LNCaP clone FGC (cell line): Measurements from ENCODE around the gene BRINP3.
"Not testable (repeated sequence)": the region's sequence is repeated elsewhere in the genome, so short reads cannot be mapped to it uniquely, and the experiment has no call there.

ENCODE experiments used
- DNase-seq: peaks from one replicate; pipeline ENCODE4 v3.0.0-alpha.2; 2011; ENCODE audit warnings: low read depth
- H3K4me3 ChIP-seq: 2 replicates; pipeline ENCODE4 v1.5.1; 2011; ENCODE audit warnings: mild to moderate bottlenecking, low read depth, low read length, control low read depth
- TF ChIP-seq, protein P1 (sequence below): IDR thresholded peaks from 2 replicates; pipeline ENCODE4 v1.5.1; 2012; ENCODE audit warnings: mild to moderate bottlenecking; ENCODE audit not compliant: control insufficient read depth, insufficient read depth; ENCODE audit errors: extremely low read depth

Gene BRINP3

DNA sequence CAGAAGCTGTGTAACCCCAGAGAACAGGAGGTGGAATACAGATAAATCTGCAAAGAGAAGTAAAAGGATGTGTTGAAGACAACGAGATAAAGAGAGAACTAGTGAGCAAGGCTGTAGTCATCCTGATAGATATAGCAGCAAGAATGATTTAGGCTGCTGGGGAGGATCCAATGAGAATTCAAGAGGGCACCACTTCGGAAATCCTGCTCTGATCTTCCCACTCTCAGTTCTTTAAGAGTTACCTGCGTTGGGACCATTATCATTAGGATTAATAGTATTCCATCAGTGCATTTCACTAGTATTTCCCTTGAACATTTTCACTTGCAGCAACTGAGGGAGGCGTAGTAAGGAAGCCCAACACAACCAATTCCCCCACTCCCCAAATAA is at the start of gene BRINP3:
Gene BRINP3 (minus strand): TSS at position 103 of the 387 bp plus-strand sequence.
- TF ChIP-seq, protein P1, sequence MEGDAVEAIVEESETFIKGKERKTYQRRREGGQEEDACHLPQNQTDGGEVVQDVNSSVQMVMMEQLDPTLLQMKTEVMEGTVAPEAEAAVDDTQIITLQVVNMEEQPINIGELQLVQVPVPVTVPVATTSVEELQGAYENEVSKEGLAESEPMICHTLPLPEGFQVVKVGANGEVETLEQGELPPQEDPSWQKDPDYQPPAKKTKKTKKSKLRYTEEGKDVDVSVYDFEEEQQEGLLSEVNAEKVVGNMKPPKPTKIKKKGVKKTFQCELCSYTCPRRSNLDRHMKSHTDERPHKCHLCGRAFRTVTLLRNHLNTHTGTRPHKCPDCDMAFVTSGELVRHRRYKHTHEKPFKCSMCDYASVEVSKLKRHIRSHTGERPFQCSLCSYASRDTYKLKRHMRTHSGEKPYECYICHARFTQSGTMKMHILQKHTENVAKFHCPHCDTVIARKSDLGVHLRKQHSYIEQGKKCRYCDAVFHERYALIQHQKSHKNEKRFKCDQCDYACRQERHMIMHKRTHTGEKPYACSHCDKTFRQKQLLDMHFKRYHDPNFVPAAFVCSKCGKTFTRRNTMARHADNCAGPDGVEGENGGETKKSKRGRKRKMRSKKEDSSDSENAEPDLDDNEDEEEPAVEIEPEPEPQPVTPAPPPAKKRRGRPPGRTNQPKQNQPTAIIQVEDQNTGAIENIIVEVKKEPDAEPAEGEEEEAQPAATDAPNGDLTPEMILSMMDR, result no peak
- peak within 1 kb of the TSS; percentile 62 for H3K4me3 ChIP-seq

GRCh38 chr1:190511554-190511953 is 33.9 kb upstream of the BRINP3 start:
- TF ChIP-seq, protein P1, result no peak
- no peak overlapping the region for H3K4me3 ChIP-seq
- DNase-seq, result no peak

More for the DNA sequence above, at the start of gene BRINP3:
- DNase-seq, result no peak

DNA sequence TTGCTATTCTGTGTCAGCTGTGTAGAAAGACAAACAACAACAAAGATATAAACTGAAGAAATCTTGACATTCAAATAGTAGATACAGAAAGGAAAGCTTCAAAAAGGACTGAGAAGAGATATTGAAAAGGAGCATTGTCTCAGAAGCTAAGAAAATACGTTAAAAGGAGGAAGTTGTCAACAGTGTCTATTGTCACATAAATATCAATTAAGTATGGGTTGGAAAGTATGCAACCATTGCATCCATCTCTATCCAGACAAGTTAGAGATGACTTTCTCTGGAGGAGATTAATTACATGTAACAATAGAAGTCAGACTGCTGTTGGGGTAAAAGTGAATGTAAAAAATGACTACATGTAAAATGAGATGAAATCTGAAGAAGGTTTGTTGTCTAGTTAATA is 29.7 kb upstream of the BRINP3 start:
- TF ChIP-seq, protein P1, result no peak
- H3K4me3 ChIP-seq, result no peak overlapping the region
- no peak for DNase-seq

DNA sequence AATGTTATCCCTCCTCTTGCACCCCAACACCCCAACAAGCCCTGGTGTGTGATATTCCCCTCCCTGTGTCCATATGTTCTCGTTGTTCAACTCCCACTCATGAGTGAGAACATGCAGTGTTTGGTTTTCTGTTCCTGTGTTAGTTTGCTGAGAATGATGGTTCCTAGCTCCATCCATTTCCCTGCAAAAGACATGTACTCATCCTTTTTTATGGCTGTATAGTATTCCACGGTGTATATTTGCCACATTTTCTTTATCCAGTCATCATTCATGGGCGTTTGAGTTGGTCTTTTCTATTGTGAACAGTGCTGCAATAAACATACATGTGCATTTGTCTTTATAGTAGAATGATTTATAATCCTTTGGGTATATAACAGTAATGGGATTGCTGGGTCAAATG is 26.9 kb upstream of the BRINP3 start:
- not testable (repeated sequence) for DNase-seq, H3K4me3 ChIP-seq

DNA sequence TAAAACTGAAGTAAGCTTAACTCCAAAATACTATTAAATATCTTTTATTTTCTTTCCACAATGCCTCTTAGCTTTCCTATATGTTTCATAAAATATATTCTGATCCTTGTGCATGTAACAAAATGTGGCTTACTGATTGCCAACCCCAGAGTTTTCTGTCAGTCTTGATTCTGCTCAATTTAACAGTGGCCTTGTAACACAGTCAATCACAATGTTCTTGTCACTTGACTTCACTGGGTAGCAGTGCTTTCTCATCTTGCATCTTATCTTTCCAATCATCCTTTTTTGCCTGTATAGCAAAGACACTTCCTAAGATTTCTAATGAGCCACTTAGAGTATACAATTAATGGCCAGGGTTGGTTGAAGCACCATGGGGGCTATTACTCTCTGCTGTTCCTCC is 19.9 kb upstream of the BRINP3 start:
- no peak for DNase-seq
- TF ChIP-seq, protein P1, result no peak
- no peak overlapping the region for H3K4me3 ChIP-seq

DNA sequence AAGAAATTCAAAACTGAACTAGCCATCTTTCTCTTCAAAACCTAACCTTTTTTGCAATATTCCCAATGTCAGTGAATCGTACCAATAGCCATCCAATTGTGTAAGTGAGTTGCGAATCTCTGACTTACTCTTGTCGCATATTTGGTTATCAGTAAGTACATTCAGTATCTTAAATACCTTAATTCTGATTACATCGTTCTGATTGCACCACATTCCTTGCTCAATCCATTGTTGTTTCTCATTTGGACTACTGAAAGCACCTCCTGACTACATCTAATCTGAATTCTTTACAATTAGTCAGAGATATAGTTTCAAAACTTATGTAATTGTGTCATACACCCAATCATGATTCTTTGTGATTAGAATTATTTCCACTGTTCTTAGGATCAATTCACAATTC is 16.8 kb upstream of the BRINP3 start:
- TF ChIP-seq, protein P1, result no peak
- H3K4me3 ChIP-seq, result no peak overlapping the region
- DNase-seq, result no peak

DNA sequence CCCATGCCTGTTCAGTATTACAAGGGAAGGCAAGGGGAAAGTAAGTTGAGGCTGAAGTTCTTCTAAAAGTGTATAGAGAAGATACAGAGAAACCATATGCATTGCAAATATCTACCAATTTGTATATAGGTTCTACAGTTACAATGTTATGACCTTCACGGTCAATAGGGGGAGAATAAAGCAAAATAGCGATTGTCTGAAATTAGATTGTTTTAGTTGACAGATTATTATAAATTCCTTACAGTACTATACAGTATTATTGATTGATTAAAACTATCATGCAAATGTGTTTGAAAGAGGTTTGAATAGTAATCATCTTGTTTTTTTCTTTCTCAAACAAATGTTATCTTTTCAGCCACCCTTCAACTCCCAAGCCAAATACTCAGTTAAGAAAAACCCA is 13.7 kb upstream of the BRINP3 start:
- DNase-seq, result no peak
- TF ChIP-seq, protein P1, result no peak
- no peak overlapping the region for H3K4me3 ChIP-seq

- TF ChIP-seq, protein P1, result no peak
- no peak for DNase-seq
- no peak overlapping the region for H3K4me3 ChIP-seq
Measured at GRCh38 chr1:190484045-190484444, 6.4 kb upstream of the BRINP3 start.
